HG02798 (cell line): ENCODE measurements around the gene CD300LD.

Source experiments
- ATAC-seq: cut with Tn5 transposase; IDR thresholded peaks from one replicate; pipeline ENCODE4 v1.9.1; 2021; ENCODE audit warnings: mild to moderate bottlenecking; ENCODE audit not compliant: unreplicated experiment, poor library complexity

CD300LD gene

GRCh38 chr17:74607221-74607620 is 15.1 kb upstream of the CD300LD start:
- no peak for ATAC-seq

GRCh38 chr17:74606050-74606449 is 14.0 kb upstream of the CD300LD start:
- ATAC-seq, result no peak

GRCh38 chr17:74605361-74605760 is 13.3 kb upstream of the CD300LD start:
- ATAC-seq, result no peak

DNA sequence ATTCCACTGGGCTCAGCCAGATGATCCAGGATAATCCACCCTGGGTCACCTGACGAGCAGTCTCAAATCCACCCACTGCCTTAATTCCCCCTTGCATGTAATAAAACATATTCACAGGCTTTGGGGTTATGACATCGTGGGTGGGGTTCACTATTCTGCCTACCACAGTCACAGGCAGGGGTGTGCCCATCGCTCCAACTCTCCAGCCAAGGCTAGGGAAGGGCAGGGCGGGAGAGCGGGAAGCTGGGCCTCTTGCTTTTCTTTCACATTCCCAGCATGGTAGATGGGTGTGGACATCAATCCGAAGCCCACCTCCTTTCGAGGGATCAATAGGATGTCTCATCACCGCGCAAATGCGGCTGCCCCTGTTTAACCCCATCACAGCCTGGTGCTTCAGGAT is 12.7 kb upstream of the CD300LD start:
- ATAC-seq, result no peak

DNA sequence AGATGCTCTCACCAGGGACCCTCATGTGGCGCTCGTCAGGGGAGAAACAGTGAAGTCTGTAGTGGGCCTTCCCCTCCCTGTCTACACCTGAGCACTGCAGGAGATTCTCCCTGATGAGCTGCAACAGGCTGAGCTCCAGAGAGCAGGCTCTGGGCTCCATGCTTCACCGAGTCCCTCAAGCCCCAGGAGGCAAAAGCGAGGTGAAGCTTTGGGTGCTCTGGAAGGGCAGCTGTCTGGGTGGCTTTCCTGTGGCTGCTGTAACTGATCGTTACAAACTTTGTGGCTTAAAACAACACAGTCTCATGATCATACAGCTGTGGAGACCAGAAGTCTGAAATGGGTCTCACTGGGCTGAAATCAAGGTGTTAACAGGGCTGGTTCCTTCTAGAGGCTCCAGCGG is 12.1 kb upstream of the CD300LD start:
- ATAC-seq, result no peak

- ATAC-seq, result no peak
Observed at GRCh38 chr17:74603746-74604145, 11.7 kb upstream of the CD300LD start.

DNA sequence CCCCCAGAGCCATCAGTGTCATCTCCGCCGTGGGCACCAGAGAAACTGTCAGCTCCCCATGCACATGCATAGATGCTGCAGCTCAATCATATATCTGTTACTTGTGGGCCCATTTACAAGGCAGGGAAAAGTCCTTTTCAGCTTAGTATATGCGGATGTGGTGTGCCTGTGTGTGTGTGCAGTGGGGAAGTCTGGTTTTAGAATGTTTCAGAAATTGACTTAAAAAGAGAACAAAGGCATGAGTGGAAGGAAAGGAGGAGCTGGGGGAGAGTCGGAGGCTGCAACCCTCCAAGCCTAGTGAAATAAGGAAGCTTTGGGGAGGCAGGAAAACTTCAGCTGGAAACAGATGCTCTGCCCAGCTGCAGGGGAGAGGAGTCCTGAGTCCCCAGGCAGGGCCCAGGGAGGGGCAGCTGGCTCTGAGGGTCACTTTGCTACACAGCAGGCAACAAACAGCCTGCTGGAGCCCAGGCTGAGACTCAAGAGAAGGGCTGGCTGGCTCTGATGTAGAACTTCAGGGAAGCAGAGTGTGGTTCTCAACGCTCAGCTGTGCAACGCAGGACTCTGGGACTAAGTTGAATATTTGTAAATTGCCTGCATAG is 11.1 kb upstream of the CD300LD start:
- ATAC-seq, result no peak

- ATAC-seq, result no peak
Observed at GRCh38 chr17:74601944-74602572, 10.0 kb upstream of the CD300LD start.

GRCh38 chr17:74599448-74599939 is 7.4 kb upstream of the CD300LD start:
- ATAC-seq, result no peak

- ATAC-seq, result no peak
Observed at GRCh38 chr17:74599023-74599399, 6.9 kb upstream of the CD300LD start.

DNA sequence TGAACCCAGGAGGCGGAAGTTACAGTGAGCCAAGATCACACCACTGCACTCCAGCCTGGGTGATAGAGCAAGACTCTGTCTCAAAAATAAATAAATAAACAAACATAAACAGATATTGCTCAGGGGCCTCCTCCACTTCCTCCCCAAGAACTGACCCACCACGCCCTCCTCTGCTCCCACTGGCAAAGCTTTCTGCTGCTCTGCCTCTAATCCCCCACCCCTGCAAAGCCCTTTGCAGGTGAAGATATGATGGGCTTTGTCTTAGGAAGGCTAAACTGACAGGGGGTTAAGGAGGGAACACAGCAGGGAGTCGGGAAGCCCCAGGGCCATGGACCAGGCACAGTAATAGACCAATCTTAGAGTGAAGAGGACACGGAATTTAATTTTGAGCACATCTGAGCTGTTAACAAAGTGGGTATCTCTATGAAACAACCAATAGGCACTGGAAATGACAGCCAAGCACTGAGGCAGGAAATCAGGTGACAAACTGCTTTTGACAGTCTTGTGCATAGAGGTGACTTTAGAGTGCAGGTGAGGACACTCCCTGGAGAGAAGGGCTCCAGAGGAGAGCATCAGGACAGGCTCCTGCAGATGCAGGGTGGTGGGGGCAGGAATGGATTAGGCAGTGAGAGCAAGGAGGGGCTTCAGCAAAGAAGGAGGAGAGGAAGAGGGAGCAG is 6.4 kb upstream of the CD300LD start:
- no peak for ATAC-seq

GRCh38 chr17:74597069-74597790 is 5.1 kb upstream of the CD300LD start:
- no peak for ATAC-seq

DNA sequence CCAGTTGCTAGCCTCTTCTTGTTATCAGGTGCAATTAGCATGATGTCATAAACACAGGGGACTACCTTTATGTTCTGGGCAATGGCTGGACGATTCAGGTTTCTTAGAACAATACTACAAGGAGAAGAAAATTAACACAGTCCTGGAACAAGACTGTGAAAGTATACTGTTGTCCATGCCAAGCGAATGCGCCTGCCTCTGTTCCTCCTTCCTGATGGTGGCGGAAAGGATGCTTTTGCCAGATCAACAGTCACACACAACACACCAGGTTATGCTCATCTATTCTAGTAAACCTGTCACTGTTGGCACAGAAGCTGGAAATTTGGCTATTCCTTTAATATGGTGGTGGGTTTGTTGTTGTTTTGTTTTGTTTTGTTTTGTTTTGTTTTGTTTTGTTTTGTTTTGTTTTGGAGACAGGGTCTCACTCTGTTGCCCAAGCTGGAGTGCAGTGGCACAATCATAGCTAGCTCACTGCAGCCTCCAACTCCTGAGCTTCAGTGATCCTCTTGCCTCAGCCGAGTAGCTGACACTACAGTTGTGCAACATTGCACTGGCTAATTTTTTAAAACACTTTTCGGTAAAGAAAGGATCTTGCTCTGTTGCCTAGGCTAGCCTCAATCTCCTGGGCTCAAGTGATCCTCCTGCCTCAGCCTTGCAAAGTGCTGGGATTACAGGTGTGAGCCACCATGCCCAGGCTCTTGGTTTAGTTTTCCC is 3.1 kb upstream of the CD300LD start:
- no peak for ATAC-seq

DNA sequence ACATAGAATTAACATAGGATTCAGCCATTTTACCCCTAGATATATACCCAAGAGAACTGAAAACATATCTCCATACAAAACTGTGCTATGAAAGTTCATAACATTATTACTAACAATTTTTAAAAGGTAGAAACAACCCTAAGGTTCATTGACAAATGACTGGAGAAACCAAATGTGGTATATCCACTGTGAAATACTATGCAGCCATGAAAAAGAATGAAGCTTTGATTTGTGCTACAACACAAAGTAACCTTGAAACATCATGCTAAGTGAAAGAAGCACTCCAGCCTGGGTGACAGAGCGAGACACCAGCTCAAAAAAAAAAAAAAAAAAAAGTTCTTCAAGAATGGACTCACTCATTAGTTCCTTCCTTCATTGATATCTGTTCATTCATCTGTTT is 580 bp downstream of the CD300LD start:
- no peak for ATAC-seq

DNA sequence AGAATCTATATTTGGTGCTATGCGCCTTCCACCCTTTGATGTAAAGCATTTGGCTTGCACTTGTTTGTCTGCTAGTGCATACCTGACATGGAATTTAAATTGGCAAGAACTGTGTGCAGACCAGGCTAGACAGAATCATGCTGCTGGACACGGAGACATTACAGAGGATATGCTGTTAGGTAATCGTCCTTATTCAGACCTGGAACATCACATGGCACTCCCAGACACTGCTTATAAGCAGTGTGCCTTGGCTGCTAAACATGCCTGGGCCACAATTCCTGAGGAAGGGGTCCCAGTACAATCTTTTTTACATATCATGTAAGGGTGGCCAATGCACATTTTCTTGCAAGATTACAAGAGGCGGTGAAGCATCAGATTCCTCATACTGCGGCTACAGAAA is 6.4 kb downstream of the CD300LD start:
- no peak for ATAC-seq

GRCh38 chr17:74584292-74585060 is 7.6 kb downstream of the CD300LD start:
- no peak for ATAC-seq

DNA sequence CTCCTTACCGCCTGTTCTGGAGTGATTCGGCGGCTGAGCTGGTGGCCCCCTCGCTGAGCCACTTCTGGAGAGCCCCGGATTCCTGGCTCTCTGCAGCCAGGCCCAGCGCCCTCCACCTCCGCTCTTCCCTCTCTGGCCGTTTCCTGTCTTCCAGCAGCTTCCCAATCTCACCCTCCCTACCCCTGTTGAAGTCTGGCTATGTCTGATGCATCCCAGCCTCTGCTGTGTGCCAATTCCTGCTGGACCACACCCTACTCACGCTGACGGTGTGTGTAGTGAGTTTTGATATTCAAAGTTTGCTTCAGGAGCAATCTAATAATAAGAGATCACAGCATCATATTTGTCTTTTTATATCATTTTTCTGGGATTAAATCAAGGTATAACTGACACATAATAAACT is 9.4 kb downstream of the CD300LD start:
- ATAC-seq, result no peak

DNA sequence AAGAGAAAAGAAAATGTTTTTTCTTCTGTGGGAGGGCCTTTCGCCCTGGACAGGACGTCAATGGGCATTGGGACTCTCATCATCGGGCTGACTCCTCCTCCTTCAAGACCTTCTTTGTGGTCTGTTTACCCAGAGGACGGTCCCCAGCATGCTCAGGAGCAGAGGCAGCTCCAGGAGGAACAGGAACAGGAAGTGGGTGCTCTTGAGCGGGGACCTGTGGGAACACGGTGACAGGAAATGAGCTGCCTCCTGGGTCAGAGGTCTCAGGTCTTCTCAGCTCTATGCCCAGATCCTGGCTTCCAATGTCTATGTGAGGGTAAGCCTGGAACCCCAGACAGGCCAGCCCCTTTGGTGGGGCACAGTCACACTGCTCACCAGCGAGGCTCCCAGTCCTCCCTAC is 12.2 kb downstream of the CD300LD start:
- no peak for ATAC-seq

GRCh38 chr17:74578979-74579378 is 13.1 kb downstream of the CD300LD start:
- ATAC-seq, result no peak
